HG03159 (cell line): ENCODE measurements around the gene IL18R1.

ENCODE experiments used
- ATAC-seq: cut with Tn5 transposase; IDR thresholded peaks from one replicate; pipeline ENCODE4 v1.9.1; 2021; ENCODE audit warnings: mild to moderate bottlenecking, moderate library complexity; ENCODE audit not compliant: unreplicated experiment

Gene IL18R1

GRCh38 chr2:102387763-102388546, 32.4 kb downstream of the IL18R1 start:
- peak; percentile 37 for ATAC-seq

DNA sequence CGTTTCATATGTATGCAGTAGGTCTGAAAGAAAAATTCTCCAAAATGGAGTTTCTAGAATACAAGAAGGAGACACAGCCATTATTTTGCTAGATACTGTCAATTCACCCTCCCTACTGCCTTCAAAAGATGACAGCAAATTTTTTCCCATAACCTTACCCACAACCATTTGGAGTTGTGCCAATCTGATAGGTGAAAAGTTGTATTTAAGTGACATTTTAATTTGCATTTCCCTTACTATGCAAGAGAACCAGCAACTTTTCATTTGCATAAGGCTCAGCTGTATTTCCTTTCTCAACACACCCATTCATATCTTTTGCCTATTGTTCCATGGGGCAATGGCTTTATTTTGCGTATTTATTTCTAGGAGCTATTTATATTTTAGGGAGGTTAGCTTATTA, 36.0 kb downstream of the IL18R1 start:
- no peak for ATAC-seq

DNA sequence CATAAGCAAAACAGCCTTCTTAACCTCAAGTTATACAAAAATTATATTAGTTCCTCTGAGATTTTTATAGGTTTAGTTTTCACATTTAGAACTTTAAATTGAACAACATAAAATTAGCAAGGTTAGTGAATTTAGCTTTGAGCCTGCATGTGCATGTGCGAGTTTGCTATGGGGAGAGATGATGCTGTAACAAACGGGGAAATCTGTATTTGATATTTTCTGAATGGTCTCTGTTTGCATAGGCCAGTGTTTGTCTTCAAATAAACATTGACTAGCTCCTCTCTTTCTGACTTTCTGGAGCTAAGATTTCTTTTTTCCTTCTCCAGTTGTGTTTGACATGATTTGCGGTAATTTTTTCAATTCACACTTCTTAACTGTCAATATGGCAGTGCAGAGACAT, 36.5 kb downstream of the IL18R1 start:
- ATAC-seq, result no peak

DNA sequence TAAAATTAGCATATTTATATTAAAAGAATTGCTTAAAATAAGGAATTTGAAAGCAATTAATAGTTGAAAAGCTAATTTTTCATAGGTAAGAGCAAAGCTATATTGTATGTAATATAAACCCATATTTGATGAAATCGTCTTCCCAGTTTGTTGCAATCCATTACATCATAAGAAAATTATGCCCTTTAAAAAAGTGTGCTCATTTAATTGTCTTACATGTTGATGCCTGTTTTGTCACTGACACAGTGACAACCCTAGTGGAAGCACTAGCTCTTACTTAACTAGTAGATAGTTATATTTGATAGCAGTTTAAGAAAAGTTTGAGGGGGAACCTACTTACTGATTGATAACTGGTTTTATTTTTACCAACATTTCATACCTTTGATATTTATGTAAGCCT, 37.3 kb downstream of the IL18R1 start:
- ATAC-seq, result no peak

DNA sequence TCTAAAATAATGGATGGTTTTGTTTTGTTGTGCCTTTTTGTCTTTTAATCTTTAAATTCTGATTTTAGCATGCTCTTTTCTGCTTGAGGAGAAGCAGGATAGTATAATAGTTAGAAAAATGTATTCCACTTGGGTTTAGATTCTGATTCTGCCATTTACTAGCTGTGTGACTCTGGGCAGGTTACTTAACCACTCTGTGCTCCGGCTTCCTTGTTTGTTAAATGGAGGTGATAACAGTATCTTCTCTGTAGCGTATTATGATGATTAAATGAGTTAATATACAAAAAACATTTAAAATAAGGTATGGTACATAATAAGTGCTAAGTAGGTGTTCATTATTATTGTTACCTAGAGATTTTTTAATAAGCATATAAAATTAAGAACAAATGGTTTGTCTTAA, 40.4 kb downstream of the IL18R1 start:
- no peak for ATAC-seq

- ATAC-seq, result no peak
Observed at GRCh38 chr2:102397209-102397608, 41.6 kb downstream of the IL18R1 start.

DNA sequence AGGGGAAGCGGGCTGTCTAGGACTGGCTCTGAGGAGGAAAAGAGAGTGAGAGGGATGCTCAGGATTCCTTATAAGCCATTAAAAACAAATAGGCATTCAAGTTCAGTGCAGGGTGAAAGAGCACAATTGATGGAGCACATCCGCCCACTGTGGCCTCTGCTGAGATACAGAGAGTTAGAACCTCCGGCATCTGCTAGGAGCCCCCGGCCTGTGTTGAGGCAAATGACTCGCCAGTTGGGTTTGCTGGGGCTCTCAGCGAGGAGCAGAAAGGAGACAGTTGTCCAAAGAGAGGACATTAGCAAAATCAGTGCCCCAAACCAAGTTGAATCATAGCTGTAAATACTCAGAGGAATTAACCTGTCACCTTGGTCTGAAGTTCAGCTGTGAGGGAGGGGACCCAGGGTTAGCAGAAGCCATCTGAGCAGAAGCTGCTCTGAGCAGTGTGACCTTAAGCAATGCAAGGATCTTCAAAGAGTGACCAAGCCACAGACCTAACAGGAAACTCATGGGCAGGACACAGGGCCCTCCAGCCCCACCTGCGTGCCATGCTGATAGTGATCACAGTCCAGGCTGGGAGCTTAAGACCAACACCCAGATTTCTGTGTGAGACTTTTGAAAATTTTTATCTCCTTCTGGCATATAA, 44.0 kb downstream of the IL18R1 start:
- no peak for ATAC-seq

DNA sequence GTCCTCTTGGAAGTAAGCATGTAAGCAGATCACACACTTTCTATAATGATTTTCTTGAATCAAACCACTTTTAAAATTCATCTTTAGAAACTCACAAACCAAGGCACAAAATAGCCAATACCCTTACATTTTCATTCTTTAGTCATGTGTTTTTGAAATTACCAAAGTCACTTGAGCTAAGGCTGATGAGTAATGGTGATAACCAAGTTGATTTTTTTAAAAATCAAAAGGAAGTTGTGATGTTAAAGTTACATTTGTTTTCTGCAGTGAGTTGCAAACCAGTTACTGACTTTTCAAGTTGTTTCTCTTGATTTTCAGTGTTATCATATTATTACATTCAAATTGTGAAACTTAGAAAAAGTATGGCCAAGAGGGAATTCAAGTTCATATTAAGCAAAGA, 45.9 kb downstream of the IL18R1 start:
- ATAC-seq, result no peak

DNA sequence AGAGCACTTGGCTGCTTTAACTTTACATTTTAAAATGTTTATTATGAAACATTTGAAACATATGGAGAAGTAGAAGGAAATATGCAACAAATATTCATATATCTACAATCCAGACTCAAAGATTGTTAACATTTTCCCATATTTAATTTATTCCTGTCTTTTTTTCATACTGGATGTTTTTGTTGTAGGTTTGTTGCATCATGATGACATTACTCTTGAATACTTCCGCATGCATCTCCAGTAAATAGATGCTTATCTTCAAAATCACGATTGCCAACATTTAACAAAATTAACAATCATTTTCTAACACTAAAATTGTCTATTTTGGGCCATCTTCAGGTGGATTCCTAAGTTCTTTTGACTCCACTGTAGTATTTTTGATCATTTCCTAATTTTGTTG, 46.3 kb downstream of the IL18R1 start:
- no peak for ATAC-seq

- no peak for ATAC-seq
Observed at GRCh38 chr2:102410952-102411351, 55.4 kb downstream of the IL18R1 start.

- no peak for ATAC-seq
Observed at GRCh38 chr2:102412199-102412598, 56.6 kb downstream of the IL18R1 start.

DNA sequence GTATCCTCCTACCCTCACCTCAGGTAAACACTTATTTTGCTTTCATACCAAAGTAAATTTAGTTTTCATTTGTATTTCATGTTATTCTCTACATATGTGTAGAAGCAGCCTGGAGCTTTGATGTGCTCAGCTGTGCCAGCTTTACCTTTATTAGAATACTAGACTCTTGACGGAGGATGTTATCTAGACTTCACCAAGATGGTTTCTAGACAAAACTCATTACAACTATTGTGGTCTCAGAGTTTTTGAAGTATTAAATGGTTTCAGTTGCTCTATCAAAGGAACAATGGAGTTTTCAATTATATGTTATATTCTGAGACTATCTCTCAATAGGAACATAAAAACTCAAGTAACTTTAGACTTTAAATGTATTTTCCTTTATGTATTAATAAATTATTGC, 62.4 kb downstream of the IL18R1 start:
- peak; percentile 64 for ATAC-seq

DNA sequence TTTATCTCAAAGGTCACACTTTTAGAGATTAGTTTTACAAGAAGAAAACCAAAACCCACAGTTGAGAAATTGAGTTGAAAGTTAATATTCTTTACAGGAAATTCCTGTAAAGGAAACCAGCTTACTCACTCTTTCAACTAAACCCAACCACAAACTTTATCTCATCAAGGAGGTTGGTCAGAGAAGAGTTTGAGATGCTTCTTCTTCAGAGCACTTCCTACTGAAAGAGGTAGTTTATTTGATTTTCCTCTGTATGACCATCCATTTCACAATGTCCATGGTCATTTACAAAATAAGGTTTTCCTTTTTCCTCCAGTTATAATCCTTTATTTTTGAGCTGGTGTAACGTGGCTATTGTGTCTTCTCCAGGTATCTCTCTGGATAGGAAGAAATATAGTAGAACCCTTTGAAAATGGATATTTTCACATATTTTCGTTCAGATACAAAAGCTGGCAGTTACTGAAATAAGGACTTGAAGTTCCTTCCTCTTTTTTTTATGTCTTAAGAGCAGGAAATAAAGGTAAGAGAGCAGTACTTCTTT, 62.9 kb downstream of the IL18R1 start:
- ATAC-seq, result peak; percentile 81

GRCh38 chr2:102420290-102420689, 64.7 kb downstream of the IL18R1 start:
- no peak for ATAC-seq

DNA sequence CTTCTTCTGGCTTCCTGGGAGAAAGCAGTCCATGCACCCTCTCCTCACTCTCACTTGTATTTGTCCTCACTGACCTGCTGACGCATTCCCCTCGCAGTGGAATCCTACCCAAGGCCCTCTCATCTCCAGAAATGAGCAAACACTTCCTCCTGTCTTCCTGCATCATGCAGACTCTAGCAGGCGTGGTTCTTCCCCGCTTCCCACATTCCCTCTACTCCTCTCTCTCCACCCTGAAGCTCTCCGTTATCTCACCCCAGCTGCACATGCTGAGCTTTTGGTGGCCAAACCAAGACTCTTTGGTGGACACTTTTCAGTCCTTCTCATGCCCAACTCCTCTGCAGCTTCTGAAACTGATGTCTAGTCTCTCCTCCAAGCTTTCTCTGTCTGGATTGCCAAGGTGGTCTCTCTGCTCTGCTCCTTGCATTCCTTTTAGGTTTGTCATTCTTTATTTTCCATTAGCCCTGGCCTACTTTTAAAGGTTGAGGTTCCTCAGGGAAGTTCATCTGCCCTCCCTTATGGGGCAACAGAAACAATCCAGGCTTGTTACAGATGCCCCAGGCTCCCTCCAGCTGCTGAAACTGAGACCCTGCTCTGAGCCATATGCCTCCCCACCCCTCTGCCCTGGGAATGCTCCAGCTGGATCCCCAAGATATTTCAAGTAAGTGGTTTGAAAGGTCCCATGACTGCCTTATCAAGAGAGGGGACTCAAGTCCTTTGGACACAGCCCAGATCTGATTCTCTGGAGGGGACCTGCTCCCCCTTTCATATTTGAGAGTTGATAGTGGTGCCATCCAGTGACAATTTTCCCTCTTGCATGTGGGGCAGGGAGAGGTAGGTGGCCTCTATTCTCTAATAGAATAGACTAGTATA, 66.5 kb downstream of the IL18R1 start:
- ATAC-seq, result no peak

- ATAC-seq, result no peak
Observed at GRCh38 chr2:102422910-102423309, 67.3 kb downstream of the IL18R1 start, which contains the start of gene IL18RAP. IL18RAP (plus strand) TSS chr2:102423160; CDS start chr2:102423278, 118 bp downstream.

DNA sequence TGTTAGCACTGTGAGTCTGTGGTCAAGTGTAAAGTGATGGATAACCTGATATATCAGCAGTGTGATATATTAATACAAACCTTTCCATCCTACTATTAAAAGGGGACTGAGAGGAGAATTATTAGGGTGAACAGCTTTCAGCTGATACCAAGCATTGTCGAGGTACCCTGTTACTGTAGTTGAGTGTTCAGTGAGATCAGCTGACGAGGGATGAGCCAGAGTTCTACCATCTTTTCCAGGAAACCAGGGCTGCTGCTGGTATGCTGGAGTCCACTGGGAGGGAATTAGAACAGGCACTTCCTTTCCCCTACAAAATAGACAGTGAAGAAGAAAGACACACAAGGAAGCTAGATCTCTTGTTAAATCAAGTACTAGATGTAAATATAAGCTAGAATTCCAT, 67.8 kb downstream of the IL18R1 start:
- no peak for ATAC-seq

- peak; percentile 89 for ATAC-seq
Observed at GRCh38 chr2:102424754-102425153, 69.2 kb downstream of the IL18R1 start.

DNA sequence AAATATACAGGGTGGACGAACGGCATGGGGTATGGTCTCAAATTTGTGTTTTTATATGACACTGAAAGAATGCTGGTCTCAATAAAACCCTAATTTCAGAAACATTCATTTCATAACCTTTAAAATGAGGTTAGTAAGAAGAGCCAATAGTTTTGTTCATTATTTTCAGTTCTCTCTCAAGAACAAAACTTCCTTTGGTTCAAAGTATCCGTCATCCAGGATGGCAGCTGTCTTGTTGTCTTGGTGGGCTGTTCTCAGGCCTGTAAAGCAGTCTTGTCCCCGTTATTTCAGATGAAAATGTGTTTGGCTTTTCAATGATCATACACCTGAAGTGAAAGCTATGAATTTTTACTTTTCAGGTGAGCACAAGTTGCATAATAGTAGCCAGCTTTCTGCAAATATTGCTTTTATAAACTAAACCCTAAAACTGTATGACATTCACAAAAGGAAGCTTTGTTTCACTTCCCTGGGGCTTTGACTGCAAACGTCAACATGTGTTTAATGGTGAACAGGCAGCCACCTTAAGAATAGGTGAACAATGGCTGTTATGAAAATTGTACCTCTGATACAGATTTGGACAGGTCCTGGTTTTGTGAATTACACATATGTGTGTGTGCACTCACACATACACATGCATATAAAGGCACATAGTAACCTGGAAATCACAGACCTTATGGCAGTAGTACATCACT, 70.0 kb downstream of the IL18R1 start:
- peak; percentile 37 for ATAC-seq

- no peak for ATAC-seq
Observed at GRCh38 chr2:102427249-102427648, 71.7 kb downstream of the IL18R1 start.

DNA sequence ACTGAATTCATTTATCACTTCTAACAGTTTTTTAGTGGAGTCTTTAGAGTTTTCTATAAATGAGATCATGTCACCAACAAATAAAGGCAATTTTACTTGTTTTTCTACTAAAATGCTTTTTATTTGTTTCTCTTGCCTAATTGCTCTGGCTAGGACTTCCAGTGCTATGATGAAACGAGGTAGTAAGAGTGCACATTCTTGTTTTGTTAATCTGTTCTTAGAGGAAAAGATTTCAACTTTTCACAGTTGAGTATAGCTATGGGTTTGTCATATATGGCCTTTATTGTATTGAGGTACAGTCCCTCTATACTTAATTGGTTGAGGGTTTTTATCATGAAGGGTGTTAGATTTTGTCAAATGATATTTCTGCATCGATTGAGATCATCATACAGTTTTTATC, 73.0 kb downstream of the IL18R1 start:
- no peak for ATAC-seq
